Amniotic epithelial cell (primary cell): ENCODE data around the gene SLCO1A2.

Experiments
- DNase-seq: peaks from one replicate; pipeline ENCODE4 v3.0.0-alpha.2; 2010; ENCODE audit warnings: low read depth

SLCO1A2 gene

GRCh38 chr12:21330682-21331253, 3.9 kb downstream of the SLCO1A2 start:
- DNase-seq, result peak; percentile 1

- no peak for DNase-seq
Observed at GRCh38 chr12:21328578-21328977, 6.1 kb downstream of the SLCO1A2 start.

- no peak for DNase-seq
Observed at GRCh38 chr12:21324551-21324950, 10.2 kb downstream of the SLCO1A2 start.

- no peak for DNase-seq
Observed at GRCh38 chr12:21323736-21324135, 11.0 kb downstream of the SLCO1A2 start.

GRCh38 chr12:21308785-21309184, 25.9 kb downstream of the SLCO1A2 start:
- no peak for DNase-seq

- no peak for DNase-seq
Observed at GRCh38 chr12:21305661-21306060, 29.1 kb downstream of the SLCO1A2 start.

GRCh38 chr12:21300632-21301031, 34.1 kb downstream of the SLCO1A2 start:
- peak; percentile 3 for DNase-seq

GRCh38 chr12:21296751-21297406, 37.8 kb downstream of the SLCO1A2 start:
- peak; percentile 4 for DNase-seq

GRCh38 chr12:21296348-21296747, 38.4 kb downstream of the SLCO1A2 start:
- DNase-seq, result no peak

GRCh38 chr12:21294176-21294575, 40.5 kb downstream of the SLCO1A2 start:
- no peak for DNase-seq

GRCh38 chr12:21292111-21292510, 42.6 kb downstream of the SLCO1A2 start:
- no peak for DNase-seq

GRCh38 chr12:21289698-21290097, 45.0 kb downstream of the SLCO1A2 start:
- DNase-seq, result no peak

- no peak for DNase-seq
Observed at GRCh38 chr12:21276826-21277225, 57.9 kb downstream of the SLCO1A2 start.

- no peak for DNase-seq
Observed at GRCh38 chr12:21265932-21266331, 68.8 kb downstream of the SLCO1A2 start.

GRCh38 chr12:21264232-21264631, 70.5 kb downstream of the SLCO1A2 start:
- no peak for DNase-seq

GRCh38 chr12:21257172-21257571, 77.5 kb downstream of the SLCO1A2 start:
- DNase-seq, result no peak

GRCh38 chr12:21252070-21252469, 82.6 kb downstream of the SLCO1A2 start:
- no peak for DNase-seq

GRCh38 chr12:21248679-21249078, 86.0 kb downstream of the SLCO1A2 start:
- peak; percentile 1 for DNase-seq

- DNase-seq, result peak; percentile 7
Observed at GRCh38 chr12:21239866-21240265, 94.9 kb downstream of the SLCO1A2 start.

GRCh38 chr12:21234395-21234794, 100.3 kb downstream of the SLCO1A2 start:
- no peak for DNase-seq

- no peak for DNase-seq
Observed at GRCh38 chr12:21223930-21224329, 110.8 kb downstream of the SLCO1A2 start.

- no peak for DNase-seq
Observed at GRCh38 chr12:21221778-21222177, 112.9 kb downstream of the SLCO1A2 start.

- DNase-seq, result no peak
Observed at GRCh38 chr12:21221072-21221471, 113.6 kb downstream of the SLCO1A2 start.

- DNase-seq, result no peak
Observed at GRCh38 chr12:21220266-21220665, 114.5 kb downstream of the SLCO1A2 start.
